Panc1 (cell line): Measurements from ENCODE around the gene CYP11A1.

Experiments used
- CTCF ChIP-seq: fragments of 450-650 bp; IDR thresholded peaks from 2 replicates; pipeline ENCODE4 v1.5.1; 2017; ENCODE audit warnings: mild to moderate bottlenecking
- POLR2AphosphoS5 ChIP-seq: IDR thresholded peaks from 2 replicates; pipeline ENCODE4 v1.6.1; 2012; ENCODE audit warnings: mild to moderate bottlenecking, low read depth, low read length, moderate library complexity
- SIN3A ChIP-seq: IDR thresholded peaks from 2 replicates; pipeline ENCODE4 v1.6.1; 2012; ENCODE audit warnings: low read depth, mild to moderate bottlenecking, low read length, moderate library complexity, borderline replicate concordance; ENCODE audit not compliant: insufficient read depth
- TCF7L2 ChIP-seq: IDR thresholded peaks from 2 replicates; pipeline ENCODE4 v1.6.1; 2011; ENCODE audit warnings: mild to moderate bottlenecking, low read depth, low read length, inconsistent platforms
- TF ChIP-seq, protein P1 (sequence below), 2 experiments: IDR thresholded peaks; 2 replicates each; pipeline ENCODE4 v1.6.1; 2011 to 2012; ENCODE audit warnings: low read depth in 2 of 2, control low read depth in 1 of 2, low read length in 1 of 2, mild to moderate bottlenecking in 1 of 2, moderate library complexity in 1 of 2; ENCODE audit not compliant: insufficient read depth in 1 of 2

- TF ChIP-seq CTCF = no peak
- TF ChIP-seq, protein P1, sequence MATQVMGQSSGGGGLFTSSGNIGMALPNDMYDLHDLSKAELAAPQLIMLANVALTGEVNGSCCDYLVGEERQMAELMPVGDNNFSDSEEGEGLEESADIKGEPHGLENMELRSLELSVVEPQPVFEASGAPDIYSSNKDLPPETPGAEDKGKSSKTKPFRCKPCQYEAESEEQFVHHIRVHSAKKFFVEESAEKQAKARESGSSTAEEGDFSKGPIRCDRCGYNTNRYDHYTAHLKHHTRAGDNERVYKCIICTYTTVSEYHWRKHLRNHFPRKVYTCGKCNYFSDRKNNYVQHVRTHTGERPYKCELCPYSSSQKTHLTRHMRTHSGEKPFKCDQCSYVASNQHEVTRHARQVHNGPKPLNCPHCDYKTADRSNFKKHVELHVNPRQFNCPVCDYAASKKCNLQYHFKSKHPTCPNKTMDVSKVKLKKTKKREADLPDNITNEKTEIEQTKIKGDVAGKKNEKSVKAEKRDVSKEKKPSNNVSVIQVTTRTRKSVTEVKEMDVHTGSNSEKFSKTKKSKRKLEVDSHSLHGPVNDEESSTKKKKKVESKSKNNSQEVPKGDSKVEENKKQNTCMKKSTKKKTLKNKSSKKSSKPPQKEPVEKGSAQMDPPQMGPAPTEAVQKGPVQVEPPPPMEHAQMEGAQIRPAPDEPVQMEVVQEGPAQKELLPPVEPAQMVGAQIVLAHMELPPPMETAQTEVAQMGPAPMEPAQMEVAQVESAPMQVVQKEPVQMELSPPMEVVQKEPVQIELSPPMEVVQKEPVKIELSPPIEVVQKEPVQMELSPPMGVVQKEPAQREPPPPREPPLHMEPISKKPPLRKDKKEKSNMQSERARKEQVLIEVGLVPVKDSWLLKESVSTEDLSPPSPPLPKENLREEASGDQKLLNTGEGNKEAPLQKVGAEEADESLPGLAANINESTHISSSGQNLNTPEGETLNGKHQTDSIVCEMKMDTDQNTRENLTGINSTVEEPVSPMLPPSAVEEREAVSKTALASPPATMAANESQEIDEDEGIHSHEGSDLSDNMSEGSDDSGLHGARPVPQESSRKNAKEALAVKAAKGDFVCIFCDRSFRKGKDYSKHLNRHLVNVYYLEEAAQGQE (IDR thresholded peaks at IDR 0.05; ENCODE audit: insufficient read depth in 1 of 2, low read depth in 2 of 2, low read length in 1 of 2) = no peak
- no peak for TF ChIP-seq POLR2AphosphoS5
- TF ChIP-seq SIN3A = no peak
- TF ChIP-seq TCF7L2 = no peak
Measured at GRCh38 chr15:74408815-74409214, 41.4 kb upstream of the CYP11A1 start.
